HG02970 (cell line): ENCODE measurements around the gene ADIPOR2.
"Not testable (repeated sequence)": the region's sequence is repeated elsewhere in the genome, so short reads cannot be mapped to it uniquely, and the experiment has no call there.

Experiments
- ATAC-seq: cut with Tn5 transposase; IDR thresholded peaks from one replicate; pipeline ENCODE4 v1.9.1; 2021; ENCODE audit warnings: mild to moderate bottlenecking, moderate library complexity, moderate number of reproducible peaks; ENCODE audit not compliant: unreplicated experiment, low FRiP score

The ADIPOR2 gene

DNA sequence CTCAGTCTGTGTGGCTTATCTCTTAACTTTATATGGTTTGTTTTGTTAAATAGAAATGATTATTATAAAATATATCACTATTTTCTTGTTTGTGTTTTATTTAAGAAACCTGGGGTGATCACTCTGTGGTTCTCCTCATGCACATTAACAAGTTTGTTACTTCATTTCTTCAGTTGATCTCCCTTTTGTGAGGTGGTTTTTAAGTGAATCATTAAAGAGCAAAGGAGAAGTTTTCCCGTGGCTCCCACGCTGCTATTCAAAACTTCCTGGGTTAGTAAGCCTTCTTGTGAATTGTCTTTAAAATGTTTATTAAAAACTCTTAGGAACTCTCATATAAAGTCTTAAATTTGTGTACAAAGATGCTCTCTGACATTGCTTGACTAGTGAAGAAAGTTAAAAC, 11.8 kb downstream of the ADIPOR2 start:
- no peak for ATAC-seq

DNA sequence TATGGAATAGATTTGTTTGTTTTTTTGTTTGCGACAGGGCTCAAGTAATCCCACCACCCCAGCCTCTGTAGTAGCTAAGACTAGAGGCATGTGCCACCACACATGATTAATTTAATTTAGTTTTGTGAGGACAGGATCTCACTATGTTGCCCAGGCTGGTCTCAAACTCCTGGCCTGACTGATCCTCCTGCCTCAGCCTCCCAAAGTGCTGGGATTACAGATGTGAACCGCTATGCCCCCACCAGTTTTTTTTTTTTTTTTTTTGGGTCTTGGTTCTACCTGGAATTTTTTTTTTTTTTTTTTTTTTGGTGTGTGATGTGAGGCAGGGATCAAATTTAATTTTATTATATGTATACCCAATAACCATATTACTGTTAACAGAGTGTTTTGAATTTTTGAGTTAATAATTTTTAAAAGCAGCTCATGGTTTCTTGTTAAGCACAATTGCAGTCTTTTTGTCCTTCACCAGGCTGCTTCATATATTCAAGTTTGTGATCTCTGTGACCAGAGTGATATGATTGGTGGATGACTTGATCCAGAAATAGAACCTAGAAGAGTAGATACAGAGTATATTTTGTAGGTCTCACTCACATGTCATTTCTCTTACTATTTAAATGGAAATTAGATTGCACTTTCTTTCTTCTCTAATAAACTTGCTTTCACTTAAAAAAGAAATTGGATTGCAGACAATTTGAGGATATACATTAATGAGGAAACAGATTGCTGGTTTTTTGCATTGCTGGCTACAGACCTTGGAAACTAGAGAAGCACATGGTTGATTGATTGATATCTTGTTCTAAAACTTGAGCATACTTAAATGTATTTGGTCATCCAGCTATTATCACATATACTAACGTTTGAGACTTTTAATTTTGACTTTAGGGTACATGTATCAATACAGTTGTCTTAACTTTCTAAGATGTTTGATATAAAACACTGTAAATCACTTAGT, 13.2 kb downstream of the ADIPOR2 start:
- ATAC-seq: no peak

DNA sequence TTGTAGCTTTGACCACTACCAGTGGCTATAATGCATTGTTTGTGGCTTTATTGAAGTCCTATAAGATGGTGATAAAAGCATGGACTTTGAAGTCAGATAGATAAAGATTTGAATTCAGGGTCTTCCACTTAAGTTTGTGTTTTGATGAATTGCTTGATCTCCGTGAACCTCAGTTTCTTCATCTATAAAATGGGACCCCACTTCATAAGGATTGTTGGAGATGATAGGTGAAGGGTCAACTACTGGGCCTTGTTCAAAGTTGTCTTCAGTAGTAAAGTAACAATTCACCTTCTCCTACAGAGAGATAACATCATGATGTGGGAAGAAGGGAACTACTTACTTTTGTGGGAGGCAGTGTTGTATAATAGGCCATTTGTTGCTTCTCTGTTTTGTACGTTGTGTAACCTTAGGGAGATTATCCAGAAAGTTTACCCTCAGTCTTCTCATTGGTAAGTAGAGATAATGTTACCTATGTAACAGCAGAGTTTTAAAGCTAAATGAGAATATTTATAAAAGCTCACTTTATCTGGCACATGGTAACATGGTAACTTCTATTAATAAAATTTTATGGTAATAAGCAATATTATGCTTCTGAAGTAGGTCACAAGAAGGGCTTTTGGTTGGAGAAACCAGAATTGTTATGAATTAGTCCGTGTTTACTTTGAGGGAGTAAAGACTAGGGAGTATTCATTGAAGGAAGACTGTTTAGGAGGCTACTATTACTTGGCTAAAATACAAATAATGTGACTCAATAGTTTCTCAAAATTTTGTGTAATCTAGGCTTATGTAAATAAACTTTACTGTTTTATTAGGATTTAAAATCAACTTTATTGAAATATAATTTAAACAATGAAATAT, 15.1 kb downstream of the ADIPOR2 start:
- no peak for ATAC-seq

DNA sequence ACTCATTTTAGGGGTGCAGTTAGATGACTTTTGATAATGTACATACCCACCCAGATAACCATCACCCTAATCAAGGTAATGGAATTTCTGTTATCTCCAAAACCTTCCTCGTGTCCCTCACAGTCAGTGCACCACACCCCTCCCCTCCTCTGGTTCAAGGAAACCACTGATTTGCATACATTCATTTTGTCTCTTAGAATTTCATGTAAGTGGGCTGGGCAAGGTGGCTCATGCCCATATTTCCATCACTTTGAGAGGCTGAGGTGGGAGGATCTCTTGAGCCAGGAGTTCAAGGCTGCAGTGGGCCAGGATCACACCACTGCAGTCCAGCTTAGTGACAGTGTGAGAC, 15.7 kb downstream of the ADIPOR2 start:
- ATAC-seq: no peak

DNA sequence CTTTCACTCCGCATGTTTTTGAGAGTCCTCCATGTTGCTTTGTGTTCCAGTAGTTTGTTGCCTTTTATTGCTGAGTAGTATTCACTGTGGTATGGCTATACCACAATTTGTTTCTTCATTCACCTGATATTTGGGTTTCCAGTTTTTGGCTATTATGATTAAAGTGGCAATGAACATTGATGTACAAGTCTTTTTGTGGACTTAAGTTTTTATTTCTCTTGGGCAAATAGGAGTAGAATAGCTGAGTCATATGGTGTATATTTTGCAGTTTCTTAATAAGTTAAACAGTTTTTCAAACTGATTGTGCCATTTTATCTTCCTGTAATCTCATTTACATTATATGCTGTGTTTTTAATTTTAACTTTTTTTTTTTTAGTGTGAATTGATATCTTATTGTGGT, 16.2 kb downstream of the ADIPOR2 start:
- no peak for ATAC-seq

DNA sequence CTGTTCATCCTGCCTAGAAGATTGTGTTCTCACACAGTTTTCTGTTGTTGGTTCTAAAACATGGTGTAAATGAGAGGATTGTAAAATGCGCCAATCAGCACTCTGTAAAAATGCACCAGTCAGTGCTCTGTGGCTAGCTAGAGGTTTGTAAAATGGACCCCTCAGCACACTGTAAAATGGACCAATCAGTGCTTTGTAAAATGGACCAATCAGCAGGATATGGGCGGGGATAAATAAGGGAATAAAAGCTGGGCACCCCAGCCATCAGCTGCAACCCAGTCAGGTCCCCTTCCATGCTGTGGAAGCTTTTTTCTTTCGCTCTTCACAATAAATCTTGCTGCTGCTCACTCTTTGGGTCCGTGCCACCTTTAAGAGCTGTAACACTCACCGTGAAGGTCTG, 19.1 kb downstream of the ADIPOR2 start:
- not testable (repeated sequence) for ATAC-seq

DNA sequence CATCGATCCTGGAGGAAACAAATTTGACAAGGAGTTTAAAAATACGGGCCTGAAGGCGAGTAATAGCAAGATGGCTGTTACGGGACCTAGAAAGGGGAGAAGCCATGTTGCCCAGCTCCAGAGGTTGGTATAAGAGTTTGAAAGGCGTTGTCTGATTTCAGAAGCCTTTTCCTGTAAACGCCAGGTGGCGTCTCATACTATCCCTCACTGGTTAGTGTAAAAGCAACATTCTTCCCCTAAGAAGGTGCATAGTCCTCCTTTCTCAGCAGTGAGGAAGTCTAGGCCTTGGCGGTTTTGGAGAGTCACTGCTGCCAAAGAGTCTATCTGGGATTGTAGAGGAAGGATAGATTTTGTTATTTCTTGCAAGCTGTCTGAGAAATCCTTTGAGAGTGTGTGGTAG, 20.0 kb downstream of the ADIPOR2 start:
- ATAC-seq: not testable (repeated sequence)

DNA sequence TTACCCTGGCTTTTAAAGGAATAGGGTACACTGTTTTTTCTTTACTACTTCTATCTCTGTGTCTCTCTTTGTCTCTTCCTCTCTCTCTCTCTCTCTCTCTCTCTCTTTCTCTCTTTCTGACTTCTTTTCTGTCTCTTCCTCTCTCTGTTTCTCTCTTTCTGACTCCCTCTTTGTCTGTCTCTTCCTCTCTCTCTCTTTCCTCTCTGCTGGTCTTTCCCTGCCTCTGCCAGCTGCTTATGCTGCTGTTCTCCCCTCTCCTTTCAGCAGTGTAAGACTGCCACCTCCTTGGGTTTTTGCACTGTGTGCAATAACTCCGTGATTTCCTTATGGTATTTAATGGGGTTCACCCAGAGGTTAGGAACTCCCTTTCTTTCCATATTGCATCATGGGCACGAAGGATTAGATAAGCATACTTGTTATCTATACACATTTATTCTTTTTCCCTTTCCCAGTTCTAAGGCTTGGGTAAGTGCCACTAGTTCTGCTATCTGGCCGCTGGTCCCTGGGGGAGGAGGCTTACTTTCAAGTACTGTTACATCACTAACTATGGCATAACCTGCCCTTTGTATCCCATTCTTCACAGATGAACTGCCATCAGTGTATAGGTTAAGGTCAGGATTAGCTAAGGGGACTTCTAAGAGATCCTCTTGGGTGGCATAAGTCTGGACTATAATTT, 20.8 kb downstream of the ADIPOR2 start:
- not testable (repeated sequence) for ATAC-seq

DNA sequence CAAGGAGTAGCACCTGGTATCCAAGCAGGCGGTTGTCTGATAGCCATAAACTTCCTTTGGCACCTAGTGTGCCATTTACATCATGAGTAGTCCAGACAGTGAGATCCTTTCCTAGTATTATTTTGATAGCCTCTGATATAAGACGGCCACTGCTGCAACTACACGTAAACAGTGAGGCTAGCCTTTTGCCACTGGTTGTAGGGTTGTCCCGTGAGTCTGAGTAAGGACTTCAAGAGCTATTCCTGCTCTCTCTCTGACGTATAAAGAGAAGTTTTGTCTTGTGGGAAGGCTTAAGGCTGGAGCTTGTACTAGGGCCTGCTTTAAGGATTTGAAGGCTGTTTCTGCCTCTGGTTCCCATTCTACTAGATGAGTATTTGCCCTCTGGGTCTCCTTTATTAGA, 21.4 kb downstream of the ADIPOR2 start:
- ATAC-seq: not testable (repeated sequence)

DNA sequence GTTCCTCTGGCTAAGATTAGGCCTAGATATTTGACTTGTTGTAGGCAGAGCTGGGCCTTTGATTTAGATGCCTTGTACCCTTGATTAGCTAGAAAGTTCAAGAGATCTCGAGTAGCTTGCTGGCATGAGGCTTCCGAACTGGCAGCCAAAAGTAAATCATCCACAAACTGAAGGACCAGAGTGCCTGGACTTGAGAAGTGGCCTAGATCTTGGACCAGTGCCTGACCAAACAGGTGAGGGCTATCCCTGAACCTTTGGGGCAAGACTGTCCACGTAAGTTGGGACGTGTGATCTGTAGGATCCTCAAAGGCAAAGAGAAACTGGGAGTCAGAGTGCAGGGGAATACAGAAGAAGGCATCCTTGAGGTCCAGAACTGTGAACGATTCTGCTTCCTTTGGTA, 22.0 kb downstream of the ADIPOR2 start:
- ATAC-seq: not testable (repeated sequence)

DNA sequence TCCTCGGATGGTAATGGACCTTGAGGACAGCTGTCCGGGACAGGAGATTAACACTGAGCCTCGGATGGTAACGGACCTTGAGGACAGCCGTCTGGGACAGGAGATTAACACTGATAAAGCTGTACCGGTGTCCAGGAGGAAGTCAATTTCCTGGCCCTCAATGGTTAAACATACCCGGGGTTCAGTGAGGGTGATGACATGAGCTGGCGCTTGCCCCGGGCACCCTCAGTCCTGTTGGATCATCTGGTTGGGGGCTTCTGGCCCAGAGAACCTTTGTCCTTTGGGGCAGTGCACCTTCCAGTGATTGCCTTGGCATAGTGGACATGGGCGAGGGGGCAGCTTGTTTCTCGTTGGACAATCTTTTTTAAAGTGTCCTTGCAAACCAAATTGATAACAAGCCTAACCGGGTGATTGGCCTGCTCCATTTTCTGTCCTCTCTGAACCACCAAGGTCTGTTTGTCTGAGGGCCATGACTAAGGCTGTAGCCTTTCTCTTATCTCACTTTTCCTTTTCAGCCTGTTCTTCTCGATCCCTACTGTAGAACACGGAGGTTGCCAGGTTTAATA, 23.0 kb downstream of the ADIPOR2 start:
- not testable (repeated sequence) for ATAC-seq

DNA sequence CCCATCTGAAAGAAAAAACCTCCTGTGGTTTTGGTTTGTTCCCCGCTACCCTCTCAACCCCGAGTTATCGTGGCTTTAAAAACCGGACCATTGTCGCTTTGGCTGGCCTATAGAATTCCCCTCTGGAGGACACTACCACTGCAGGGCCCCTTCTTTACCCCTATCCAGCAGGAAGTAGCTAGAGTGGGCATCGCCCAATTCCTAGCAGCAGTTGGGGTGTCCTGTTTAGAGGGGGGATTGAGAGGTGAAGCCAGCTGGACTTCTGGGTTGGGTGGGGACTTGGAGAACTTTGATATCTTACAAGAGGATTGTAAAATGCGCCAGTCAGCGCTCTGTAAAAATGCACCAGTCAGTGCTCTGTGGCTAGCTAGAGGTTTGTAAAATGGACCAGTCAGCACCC, 24.6 kb downstream of the ADIPOR2 start:
- not testable (repeated sequence) for ATAC-seq

DNA sequence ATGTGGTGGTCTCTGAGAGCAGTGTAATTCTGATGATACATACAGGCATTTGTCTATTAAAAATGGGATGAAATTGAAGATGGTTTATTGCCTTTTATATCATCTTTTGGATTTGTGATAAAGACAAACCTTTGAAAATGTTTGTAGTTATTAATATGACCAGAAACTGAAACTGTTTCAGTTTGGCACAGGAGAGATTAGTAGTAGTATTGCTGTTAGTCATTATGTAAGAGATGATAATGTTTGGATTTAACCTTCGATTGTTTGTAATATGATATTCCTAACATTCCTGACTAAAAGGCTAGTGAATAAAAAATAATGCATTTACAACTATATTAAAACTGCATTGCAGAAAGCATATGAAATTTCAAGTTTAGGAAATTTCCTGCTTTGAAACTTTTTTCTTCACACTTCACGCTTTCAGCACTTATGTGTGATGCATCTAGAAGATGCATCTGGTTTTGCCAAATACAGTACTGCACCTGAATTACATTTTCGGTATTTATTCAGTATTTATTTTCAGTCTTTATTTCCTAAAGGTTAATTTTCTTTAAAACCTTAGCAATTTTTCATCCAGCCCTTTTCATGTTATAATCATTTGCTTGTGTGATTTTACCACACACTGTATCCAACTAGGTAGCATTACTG, 25.5 kb downstream of the ADIPOR2 start:
- ATAC-seq: no peak

DNA sequence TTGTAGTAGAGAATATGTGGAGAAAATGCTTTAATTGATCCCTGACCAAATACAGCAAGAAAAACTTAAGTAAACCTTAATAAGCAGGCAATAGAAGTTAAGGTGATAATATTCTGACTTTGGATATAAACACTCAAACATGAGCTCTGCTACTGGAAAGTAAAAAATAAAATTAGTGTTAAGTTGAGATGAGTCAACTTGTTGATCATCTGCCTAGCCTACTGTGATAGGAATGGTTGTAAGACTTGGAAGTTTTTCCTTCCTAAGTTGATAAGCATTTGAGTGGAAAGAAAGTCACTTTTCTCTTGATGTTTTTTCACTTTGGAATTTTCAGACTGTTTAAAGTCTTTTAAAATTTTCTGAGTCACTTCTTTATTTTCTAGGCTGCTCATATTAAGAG, 26.0 kb downstream of the ADIPOR2 start:
- ATAC-seq: no peak

DNA sequence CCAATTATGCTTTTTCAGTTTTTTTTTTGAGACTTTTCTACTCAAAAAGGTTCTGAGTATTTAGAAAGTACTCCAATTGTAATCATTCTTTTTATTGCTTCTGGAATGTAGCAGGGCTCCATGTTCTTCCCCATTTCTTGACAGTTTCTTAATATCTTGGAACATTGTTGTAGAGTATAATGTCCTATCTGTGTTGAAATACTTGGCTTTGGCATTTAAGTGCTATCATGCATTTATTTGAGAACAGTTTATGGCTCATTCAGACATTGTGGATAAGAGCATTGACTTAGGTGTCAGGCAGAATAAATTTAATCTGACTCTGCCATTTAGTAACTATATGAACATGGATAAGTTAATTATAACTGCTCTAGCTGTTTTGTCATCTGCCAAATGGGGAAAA, 28.3 kb downstream of the ADIPOR2 start:
- ATAC-seq: no peak

DNA sequence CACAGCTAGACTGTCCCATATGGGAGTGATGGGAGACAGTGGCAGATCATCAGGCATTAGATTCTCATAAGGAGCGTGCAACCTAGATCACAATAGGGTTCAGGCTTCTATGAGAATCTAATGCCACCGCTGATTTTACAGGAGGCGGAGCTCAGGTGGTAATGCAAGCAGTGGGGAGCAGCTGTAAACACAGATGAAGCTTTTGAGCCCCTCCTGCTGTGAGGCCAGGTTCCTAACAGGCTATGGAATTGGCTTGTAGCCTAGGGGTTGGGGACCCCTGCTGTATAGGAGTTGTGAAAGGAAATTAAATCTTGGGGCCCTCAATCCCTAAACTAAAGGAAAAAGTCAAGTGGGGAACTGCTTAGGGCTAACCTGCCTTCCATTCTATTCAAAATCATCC, 29.6 kb downstream of the ADIPOR2 start:
- no peak for ATAC-seq

DNA sequence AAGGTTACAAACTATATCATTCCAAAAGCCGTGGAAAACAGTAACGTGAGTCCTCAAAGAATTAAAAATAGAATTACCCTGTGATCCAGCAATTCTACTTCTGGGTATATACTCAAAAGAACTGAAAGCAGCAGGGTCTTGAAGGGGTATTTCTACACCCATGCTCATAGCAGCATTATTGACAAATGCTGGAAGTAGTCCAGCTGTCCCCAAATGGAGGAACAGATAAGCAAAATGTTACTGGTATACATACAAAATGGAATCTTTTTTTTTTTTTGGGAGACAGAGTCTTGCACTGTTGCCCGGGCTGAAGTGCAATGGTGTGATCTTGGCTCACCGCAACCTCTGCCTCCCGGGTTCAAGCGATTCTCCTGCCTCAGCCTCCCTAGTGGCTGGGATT, 32.9 kb downstream of the ADIPOR2 start:
- ATAC-seq: no peak

DNA sequence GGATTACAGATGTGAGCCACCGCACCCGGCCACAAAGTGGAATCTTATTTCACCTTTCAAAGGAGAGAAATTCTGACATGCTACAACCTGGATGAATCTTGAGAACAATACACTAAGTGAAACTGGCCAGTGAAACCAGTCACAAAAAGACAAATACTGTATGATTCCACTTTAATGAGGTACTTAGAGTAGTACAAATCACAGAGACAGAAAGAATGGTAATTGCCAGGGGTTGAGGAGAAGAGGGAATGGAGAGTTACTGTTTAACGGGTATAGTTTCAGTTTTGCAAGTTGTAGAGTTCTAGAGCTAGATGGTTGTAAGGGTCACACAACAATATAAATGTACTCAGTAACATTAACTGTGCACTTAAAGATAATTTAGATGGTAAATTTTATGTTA, 33.4 kb downstream of the ADIPOR2 start:
- ATAC-seq: no peak

DNA sequence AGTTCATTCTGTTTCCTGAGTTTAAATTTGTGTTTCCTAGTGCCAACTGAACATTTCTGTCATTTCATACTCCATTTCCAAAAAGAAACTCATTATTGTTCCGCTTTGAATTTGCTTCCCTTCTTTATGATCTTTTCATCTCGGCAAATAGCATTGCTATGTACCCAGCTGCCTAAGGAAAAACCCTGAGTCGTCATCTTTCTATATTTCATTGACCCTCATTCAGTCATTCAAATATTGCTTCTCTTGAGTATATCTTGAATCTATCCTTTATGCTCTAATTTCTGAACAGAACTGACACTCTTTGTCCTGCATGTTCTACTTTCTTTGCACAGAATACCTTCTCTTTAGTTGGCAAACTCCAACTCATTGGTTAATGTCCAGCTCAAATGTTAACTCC, 35.9 kb downstream of the ADIPOR2 start:
- no peak for ATAC-seq

DNA sequence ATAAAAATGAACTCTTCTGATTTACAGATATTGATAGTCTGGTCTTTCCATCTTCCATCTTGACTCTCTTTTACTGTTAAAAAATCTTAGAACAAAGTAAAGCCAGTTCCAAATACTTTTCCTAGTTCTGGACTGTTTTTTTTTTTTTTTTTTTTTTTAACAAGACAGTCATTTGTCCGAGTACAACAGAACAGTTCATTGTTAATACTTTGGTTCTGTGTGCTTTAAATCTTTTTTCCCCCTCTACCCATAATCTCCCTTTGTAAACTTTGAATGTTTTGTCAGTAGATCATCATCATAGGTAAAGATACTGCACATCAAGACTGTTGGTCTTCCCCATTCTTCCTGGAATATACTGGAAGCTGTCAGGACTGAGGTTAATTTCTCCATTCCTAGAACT, 38.0 kb downstream of the ADIPOR2 start:
- ATAC-seq: no peak
